Measurements from ENCODE around the gene TRUB2.
A peak's percentile ranks its signal among the peaks of the same experiment; 100 is the strongest.
"Not testable (repeated sequence)": the region's sequence is repeated elsewhere in the genome, so short reads cannot be mapped to it uniquely, and the experiment has no call there.

TRUB2 gene

DNA sequence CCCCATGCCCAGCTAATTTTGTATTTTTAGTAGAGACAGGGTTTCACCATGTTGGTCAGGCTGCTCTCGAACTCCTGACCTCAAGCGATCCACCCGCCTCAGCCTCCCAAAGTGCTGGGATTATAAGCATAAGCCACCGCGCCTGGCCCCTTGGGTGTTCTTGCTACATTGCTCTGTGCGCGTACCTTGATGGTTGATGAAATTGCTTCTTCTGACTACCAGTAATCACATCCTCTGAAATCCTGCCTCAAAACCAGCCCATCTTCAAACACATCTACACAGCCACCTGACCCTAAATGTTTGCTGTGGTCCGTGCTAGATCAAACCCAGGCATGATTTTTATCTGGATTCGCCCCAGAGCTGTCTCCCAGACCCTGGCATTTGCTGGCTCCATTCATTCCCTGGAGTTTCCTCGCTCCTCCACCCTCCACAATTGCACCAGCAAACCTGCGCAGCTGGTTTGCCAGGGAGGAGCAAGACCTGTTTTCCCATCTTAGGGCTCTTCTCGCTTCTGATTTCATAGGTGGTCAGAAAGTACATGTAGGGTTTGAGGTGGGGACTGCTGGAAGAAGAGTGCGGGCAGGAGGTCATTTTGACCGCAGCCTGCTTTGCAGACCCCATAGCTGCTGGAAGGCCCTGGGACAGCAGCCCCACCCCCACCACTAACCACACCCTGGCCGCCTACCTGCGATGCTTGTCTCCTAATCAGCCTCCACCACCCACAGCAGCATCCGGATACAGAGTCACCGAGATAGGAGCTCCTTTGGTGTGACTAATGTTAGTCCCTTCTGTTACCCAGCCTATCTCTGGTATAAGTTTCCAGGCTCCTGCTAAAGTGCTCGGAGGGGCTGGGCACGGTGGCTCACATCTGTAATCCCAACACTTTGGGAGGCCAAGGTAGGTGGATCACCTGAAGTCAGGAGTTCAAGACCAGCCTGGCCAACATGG is 23.4 kb downstream of the TRUB2 start:
- DNase-seq (ENCODE audit: low read depth in 2 of 2) = no peak

DNA sequence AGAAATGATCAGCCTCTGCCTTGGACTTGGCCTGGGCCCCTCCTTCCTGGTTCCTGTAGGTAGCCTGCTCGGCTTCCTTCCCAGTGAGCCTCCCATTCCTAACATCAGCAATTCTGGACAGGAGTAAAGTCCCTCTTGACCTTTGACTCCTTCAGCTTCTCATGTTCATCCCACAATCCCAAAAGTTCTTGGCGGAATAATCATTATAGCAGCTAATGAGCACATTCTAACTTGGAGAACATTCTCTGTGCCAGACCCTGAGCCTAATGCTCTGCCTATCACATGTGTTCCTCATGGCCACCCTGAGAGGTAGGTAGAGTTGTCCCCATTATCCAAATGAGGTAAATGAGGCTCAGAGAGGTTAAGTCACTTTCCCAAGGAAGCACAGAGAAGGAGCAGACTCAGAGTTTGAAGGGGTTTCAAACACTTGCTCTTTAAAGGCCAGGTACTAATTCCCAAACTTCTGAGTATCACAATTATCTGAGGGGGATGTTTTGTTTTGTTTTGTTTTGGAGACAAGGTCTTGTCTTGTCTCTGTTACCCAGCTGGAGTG is 24.9 kb downstream of the TRUB2 start:
- no peak for DNase-seq (ENCODE audit: low read depth in 2 of 2)

DNA sequence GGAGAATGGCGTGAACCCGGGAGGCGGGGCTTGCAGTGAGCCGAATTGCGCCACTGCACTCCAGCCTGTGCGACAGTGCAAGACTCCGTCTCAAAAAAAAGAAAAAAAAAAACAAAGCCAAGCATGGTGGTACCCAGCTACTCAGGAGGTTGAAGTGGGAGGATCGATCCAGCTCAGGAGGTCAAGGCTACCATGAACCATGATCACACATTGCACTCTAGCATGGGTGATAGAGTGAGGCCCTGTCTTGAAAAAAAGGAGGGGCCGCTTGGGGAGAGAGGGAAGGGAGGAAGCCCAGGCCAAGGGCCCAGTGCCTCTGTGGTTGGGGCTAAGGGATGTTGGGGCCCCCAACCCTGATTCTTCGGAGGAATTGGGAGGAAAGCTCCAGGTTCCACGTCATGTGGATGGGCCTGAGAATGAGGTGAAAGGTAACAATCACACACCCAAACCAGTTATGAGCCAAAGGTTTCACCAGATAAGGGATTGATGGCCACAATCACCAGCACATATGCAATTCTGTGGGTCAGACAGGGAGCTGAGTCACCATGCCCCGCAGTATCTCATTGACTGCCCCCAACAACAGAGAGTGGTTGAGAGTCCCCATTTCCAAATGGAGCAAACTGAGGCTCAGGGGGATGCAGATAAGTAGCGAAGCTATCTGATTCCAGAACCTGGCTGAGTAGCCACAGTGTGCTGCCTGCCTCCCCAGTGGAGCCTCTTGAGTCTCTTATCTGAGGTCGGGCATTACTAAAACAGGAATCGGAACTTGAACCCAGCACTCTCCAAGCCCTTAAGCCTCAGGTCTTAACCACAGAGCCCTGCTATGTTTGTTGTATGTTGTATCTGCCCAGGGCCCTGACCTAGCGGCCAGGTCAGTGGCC is 25.7 kb downstream of the TRUB2 start:
- DNase-seq (ENCODE audit: low read depth in 2 of 2) = no peak

DNA sequence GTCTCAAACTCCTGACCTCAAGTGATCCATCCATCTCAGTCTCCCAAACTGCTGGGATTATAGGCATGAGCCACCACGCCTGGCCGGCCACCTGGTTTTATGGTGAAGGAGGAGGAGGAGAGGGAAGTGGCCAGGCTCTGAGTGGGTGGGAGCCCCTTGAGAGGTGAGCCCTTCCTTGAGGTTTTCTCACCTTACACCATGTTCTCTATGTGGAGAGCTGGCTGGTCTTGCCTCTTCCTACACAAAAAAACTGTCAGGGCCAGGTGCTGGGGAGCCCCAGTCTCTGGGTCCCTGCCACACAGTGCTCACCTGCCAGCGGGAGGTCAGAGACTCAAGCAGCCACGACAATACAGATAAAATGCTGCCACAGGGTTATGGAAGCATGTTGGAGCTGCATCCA is 28.1 kb downstream of the TRUB2 start:
- DNase-seq (ENCODE audit: low read depth in 2 of 2) = no peak

DNA sequence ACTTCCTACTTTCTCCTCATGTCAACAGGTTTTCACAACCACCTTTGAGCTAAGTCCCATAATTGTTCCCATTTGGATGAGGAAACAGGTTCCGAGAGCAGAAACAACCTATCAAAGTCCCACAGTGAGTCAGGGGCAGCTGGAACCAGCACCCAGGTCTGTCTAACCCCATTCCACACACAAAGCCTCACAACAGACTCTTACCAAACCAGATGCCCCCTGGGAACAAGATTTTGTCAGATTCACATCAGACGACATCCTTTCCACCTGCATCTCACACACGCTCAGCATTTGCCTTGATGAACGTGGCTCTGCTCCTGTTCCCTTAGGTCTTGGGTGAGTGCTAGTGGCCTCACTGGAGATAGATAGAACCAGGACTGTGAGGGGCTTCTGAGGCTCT is 29.2 kb downstream of the TRUB2 start:
- DNase-seq (ENCODE audit: low read depth in 2 of 2) = no peak

DNA sequence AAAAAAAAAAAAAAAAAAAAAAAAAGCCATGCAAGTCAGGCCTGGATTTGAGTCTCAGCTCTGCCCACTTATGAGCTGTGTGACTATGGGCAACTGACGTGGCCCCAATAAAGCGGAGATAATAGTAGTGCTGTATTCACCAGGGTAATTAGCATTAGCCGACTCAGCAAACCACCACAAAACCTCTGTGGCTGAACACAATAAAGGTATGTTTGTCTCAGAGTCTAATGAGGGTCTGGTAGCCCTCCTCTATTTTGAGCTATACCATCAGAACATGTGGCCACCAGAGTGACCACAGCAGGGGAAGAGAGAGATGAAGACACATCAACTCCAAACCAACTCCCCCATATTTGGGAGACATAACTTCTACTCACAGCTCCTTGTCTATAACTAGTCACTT is 30.2 kb downstream of the TRUB2 start:
- DNase-seq (ENCODE audit: low read depth in 2 of 2) = no peak

DNA sequence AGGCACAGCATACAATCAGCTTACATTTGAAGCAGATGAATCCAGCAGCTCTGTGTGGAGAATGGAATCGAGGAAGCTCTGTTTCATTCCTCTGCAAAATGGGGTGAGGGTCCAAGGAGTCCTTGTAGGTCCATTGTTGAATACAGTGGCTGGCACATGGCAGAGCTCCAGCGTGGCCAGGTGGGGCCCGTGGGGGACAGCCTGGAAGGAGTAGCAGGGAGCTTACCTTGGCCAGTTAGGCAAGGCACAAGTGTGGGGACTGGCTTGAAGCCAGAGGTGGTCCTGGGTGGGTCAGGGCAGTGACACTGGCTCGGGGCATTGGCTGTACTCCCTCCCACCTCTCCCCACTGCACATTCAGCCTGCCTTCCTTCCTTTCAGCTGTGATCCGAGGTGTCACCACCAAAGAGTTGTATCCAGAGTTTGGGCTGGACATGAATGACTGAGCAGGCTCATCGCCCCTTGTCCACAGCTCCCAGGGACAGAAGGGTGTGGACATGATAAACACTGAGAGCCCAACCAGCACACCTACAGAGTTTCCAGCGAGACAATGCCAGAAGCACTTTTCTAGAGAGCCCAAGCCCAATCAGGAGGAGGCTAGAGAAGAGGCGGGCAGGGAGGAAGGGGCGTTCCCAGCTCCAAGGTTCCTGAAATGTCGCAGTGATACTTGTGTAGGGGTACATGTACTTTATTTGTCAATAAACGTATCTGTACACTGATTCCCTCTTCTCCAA is 33.8 kb downstream of the TRUB2 start:
- DNase-seq (ENCODE audit: low read depth in 2 of 2) = no peak

DNA sequence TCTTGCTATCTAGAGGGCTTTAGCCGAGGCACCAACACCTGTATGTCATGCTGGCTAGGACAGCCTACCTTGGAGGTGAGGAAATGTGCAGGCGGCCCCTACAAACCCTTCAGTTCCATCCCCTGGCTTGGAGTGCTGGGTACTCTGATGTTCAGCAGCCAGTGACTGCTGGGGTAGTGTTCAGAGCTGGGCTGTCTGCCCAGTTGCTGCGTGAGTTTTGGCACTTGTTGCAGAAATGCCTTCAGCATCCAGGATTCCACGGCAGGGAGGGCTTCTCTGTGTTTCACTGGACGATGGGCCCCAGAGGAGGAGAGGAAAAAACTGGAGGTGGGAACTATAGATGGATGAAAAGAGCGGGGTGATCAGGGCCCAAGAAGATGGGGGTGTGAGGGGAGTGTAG is 35.8 kb downstream of the TRUB2 start:
- DNase-seq (ENCODE audit: low read depth in 2 of 2) = no peak

DNA sequence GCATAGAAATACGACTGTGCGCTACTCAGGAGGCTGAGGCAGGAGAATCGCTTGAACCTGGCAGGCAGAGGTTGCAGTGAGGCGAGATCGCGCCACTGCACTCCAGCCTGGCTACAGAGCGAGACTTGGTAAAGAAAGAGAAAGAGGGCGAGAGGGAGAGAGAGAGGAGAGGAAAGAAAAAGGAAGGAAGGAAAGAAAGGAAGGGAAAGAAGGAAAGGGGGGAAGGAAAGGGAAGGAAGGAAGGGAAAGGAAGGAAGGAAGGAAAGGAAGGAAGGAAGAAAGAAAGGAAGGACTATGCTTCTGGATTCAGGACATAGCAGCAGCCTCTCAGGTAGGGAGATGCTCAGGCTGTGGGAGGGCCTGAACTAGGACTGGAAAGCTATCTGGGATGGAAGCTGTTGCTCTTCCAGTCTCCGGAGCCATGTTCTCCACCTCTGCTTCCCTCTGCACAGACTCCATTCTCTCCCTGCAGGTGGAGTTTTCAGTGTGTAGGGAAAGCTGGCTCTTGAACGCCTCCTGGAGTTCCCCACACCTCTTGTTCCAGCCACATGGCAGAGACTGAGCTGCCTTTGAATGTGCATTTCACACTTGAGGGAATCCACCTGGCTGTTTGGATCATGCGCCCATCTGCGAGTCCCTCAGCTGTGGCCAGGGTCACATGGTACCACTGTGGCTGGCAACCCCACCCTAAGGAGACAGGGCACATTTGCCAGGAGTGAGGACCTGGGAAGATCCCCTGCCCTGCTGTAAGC is 37.0 kb downstream of the TRUB2 start:
- DNase-seq (ENCODE audit: low read depth in 2 of 2) = no peak

DNA sequence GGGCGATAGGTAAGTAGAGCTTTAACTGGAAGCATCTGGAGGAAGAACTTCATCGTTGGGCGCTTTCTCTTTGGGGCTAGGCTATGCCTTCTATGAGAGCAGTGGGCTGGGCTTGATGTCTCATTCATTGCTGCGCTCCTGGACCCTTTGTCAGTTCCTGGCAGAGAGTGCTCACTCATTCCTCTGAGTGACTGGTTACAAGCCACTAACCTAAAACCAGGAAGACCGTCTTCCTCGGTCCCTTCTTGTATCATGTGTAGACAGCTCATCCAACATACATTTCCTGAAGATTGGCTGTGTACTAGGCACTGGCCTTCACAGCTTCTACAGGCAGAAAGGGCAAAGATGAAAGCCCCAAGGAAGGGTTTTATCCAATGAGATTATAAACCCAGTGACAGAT is 39.7 kb downstream of the TRUB2 start:
- no peak for DNase-seq (ENCODE audit: low read depth in 2 of 2)

DNA sequence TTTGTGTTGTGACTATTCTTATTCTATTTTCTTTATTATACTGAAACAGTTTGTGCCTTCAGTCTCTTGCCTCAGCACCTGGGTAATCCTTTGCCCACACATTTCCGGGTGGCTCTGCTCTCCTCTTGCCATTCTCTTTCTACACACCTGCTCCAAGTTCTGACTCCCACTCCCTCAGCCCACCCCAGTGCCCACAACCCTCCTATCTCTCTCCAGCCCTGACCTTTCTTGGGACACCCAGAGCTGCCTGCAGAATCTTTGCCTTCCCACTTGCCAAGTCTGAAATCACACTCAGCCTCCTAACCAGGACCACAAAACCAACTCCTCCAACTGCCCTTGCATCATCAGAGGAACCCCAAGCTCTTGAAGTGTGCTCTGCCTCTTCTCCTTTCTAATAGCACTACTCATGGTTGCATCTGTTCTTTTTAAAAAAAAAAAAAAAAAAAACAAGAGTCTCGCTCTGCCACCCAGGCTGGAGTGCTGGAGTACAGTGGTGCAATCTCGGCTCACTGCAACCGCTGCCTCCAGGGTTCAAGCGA is 42.1 kb downstream of the TRUB2 start:
- no peak for DNase-seq (ENCODE audit: low read depth in 2 of 2)

DNA sequence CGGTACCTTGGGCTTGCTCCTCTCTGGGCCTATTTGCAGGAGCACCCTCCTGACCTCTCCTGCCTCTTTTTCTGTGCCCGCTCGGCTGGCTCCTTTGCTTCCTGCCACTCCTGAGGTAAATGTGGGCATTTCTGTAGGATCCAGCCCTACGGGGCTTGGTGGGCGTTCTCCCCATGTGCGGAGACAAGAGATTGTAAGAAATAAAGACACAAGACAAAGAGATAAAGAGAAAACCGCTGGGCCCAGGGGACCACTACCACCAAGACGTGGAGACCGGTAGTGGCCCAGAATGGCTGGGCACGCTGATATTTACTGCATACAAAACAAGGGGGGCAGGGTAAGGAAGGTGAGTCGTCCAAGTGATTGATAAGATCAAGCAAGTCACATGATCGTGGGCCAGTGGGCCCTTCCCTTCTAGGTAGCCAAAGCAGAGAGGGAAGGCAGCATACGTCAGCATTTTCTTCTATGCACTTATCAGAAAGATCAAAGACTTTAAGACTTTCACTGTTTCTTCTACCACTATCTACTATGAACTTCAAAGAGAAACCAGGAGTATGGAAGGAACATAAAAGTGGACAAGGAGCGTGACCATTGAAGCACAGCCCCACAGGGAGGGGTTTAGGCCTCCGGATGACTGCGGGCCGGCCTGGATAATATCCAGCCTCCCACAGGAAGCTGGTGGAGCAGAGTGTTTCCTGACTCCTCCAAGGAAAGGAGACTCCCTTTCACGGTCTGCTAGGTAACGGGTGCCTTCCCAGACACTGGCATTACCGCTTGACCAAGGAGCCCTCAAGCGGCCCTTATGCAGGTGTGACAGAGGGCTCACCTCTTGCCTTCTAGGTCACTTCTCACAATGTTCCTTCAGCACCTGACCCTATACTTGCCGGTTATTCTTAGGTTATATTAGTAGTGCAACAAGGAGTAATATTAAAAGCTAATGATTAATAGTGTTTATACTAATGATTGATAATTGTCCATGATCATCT is 42.9 kb downstream of the TRUB2 start:
- DNase-seq (ENCODE audit: low read depth in 2 of 2) = not testable (repeated sequence)

DNA sequence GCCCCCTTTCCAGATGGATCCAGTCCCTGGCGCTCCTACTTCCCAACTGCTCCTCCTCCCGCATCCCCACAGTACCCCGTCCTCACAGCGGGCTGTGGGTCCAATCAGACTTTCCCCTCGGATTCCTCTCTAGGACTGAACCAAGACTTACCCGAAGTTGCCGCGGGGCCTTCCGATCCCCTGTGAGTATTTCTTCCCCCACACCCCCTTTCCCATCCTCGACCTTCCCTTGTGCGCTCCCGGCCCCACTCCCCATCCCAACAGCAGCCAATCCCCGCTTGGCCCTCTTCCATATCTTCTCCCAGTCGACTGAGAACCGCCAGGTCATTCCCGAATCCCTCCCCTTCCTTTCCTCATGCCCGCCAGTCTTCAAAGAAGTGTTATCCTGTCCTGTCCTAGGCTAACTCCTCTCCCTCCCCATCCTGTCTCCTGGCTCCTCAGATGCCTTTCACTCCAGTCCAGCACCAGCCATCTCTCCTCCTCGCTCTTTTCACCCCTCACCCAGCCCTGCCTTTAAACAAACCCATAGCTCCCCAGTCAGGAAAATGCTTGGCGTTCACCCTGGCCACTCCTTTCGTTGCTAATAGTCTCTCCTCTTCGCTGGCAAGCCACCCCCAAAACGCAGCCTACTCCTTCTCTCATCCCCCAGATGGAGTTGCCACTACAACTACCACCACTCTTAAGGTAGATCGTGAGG is 45.5 kb downstream of the TRUB2 start:
- no peak for DNase-seq (ENCODE audit: low read depth in 2 of 2)

DNA sequence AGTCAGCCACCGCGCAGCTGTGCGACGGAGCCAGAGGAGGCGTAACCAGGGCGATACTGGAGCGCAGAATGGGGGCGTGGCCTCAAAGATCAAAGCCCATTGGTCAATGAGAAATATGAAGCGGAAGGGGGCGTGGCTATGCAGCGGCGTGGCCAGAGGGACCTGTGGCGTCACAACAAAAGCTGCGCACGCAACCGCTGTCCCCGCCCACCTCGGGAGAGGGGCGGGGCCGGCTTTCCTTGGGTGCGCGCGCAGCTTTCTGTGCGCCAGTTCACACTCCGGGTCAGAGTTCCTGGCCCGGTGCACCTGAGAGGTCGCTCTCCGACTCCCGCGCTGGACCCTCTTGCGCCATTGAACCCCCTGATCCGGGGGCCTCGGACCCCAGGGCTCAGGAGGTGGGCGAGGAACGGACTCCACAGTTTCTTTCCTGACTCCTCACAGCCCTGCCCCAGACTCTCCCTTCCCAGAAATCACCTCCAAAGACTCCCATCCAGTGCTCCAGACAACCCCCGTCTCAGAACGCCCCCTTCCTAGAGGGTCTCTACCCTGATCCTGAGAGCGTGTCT is 46.2 kb downstream of the TRUB2 start, which contains the start of gene SWI5:
Gene SWI5, plus strand, starts transcription at position 269 of the 566 bp plus-strand sequence.
- peak; percentile 100 for DNase-seq (ENCODE audit: low read depth in 2 of 2)

DNA sequence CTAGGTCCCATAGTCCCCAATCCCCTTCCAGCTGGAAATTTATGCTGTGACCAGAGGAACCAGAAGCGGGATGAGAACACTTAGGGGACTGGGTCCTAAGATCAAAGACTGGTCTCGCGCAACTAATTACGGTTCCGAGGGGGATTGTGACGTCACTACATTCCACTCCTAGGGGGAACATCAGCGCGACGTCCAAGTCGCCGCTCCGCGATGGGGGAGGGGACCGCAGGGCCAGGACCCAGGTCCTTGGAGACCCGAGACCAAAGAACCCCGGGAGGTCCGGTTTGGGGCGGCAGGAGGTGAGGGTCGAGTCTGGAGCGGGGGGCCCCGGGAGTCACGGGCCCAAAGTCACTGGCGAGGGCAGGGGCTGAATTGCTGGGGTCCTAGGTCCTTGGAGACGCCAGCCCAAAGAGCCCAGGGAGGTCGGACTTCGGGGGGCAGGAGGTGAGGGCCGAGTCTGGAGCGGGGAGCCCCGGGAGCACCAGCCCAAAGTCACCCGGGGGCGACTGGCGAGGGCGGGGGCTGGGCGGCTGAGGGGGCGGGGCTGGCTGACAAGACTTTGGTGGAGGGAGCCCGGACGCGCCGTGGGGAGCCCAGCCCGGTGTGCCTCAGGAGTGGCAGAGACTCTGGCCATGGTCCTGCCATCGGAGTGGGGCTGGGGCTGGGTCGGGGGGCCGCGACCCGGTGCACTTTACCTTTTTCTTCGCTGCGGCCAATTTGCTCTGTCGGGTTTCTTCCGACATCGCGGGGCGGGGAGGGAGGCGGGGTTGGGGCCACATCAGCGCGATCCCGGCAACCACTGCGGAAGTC is 46.8 kb downstream of the TRUB2 start, which contains the start of gene GOLGA2:
Gene GOLGA2, minus strand, starts transcription at position 810 of the 810 bp plus-strand sequence. Its CDS starts 31 bp downstream, at position 779.
- DNase-seq (ENCODE audit: low read depth in 2 of 2) = no peak

DNA sequence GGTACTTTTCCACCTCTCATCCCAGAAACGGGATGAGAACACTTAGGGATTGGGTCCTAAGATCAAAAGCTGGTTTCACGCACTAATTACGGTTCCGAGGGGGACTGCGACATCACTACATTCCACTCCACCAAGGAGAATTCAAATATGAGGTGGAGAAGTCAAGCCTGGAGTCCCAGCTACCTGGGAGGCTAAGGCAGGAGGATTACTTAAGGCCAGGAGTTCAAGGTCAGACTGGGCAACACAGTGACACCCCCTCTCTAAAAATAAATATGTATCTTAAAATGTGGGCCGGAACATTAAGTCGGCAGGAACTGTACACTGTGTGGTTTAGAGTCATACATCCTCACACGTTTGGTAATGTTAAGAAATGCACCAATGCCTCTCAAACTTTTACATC is 48.0 kb downstream of the TRUB2 start:
- DNase-seq (ENCODE audit: low read depth in 2 of 2) = no peak

DNA sequence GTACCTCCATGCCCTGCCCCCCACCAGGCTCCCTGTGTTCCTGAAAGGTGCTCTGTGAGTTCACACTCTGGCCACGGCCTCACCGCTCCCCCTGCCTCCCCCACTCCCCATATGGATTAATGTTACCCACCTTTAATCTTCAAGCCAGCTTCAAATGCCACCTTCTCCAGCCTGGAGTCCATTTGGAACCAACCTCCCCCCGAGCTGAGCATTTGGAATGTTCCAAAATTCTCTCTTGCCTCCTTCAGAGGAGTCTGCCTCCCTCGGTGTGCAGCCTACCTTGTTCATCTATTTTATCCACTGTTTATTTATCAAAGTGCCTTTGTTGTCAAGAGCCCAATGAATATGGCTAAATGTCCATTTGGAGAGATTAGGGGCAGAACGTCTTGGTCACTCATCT is 50.7 kb downstream of the TRUB2 start:
- DNase-seq (ENCODE audit: low read depth in 2 of 2) = no peak

Measured in stimulated activated CD8-positive, alpha-beta memory T cell treated with anti-CD3 and anti-CD28 coated beads, Interleukin-2, amount 100 ng/mL, for 1 hour (primary cell).